HepG2 (cell line): Measurements from ENCODE around the gene DNAJC1. TPM values are rescaled to one million over a fixed set of nuclear protein-coding genes. Genes with fewer than 3 reads are reported as not detected.

ENCODE experiments used
- ARHGAP35 ChIP-seq: sonication (generic); formaldehyde crosslinking; IDR thresholded peaks from 2 replicates; pipeline ENCODE4 v1.9.0; 2022; ENCODE audit warnings: mild to moderate bottlenecking, inconsistent platforms, moderate library complexity, missing genetic modification reagents, borderline replicate concordance
- CREM ChIP-seq, 2 experiments: sonication (generic) in 1 of 2; formaldehyde crosslinking in 1 of 2; IDR thresholded peaks; 2 replicates each; pipeline versions ENCODE4 v1.4.0 to v1.6.1; 2016 to 2020; ENCODE audit warnings: antibody characterized with exemption in 1 of 2, mild to moderate bottlenecking in 1 of 2, missing genetic modification reagents in 1 of 2
- E2F1 ChIP-seq: sonication (generic); formaldehyde crosslinking; IDR thresholded peaks from 2 replicates; pipeline ENCODE4 v1.5.0; 2020; ENCODE audit warnings: missing genetic modification reagents
- GATAD2A ChIP-seq: IDR thresholded peaks from 2 replicates; pipeline ENCODE4 v1.6.1; 2016
- MEIS2 ChIP-seq: sonication (generic); formaldehyde crosslinking; IDR thresholded peaks from 2 replicates; pipeline ENCODE4 v1.9.0; 2021; ENCODE audit warnings: mild to moderate bottlenecking, missing genetic modification reagents
- NFKB2 ChIP-seq: sonication (generic); formaldehyde crosslinking; IDR thresholded peaks from 2 replicates; pipeline ENCODE4 v1.4.0; 2020; ENCODE audit warnings: missing genetic modification reagents, borderline replicate concordance
- REPIN1 ChIP-seq: sonication (generic); formaldehyde crosslinking; IDR thresholded peaks from 2 replicates; pipeline ENCODE4 v1.8.0; 2022; ENCODE audit warnings: missing genetic modification reagents, low read depth, mild to moderate bottlenecking, borderline replicate concordance
- RXRB ChIP-seq: IDR thresholded peaks from 2 replicates; pipeline ENCODE4 v1.6.1; 2016; ENCODE audit warnings: borderline replicate concordance, missing genetic modification reagents, missing compliant biosample characterization
- SALL1 ChIP-seq: sonication (generic); formaldehyde crosslinking; IDR thresholded peaks from 2 replicates; pipeline ENCODE4 v1.8.0; 2022; ENCODE audit warnings: mild to moderate bottlenecking, missing genetic modification reagents
- TAF1 ChIP-seq: sonication (generic); formaldehyde crosslinking; IDR thresholded peaks from 2 replicates; pipeline ENCODE4 v1.4.0; 2020; ENCODE audit warnings: missing genetic modification reagents
- TEAD2 ChIP-seq: sonication (generic); formaldehyde crosslinking; IDR thresholded peaks from 2 replicates; pipeline ENCODE4 v1.9.0; 2021; ENCODE audit warnings: missing genetic modification reagents
- ZBTB44 ChIP-seq: sonication (generic); formaldehyde crosslinking; IDR thresholded peaks from 2 replicates; pipeline ENCODE4 v1.4.0; 2020; ENCODE audit warnings: missing genetic modification reagents
- ZEB1 ChIP-seq: IDR thresholded peaks from 2 replicates; pipeline ENCODE4 v1.6.1; 2012; ENCODE audit warnings: mild to moderate bottlenecking, low read depth, inconsistent platforms; ENCODE audit not compliant: insufficient replicate concordance
- ZGPAT ChIP-seq: IDR thresholded peaks from 2 replicates; pipeline ENCODE4 v1.6.1; 2016; ENCODE audit warnings: mild to moderate bottlenecking
- ZIK1 ChIP-seq: sonication (generic); formaldehyde crosslinking; IDR thresholded peaks from 2 replicates; pipeline ENCODE4 v1.5.0; 2020; ENCODE audit warnings: mild to moderate bottlenecking, low read depth, missing genetic modification reagents, borderline replicate concordance
- ZNF136 ChIP-seq: sonication (generic); formaldehyde crosslinking; IDR thresholded peaks from 2 replicates; pipeline ENCODE4 v1.8.1; 2022; ENCODE audit warnings: low read depth, mild to moderate bottlenecking, moderate library complexity, missing genetic modification reagents
- ZNF24 ChIP-seq: fragments of 450-650 bp; IDR thresholded peaks from 2 replicates; pipeline ENCODE4 v1.6.1; 2017; ENCODE audit warnings: antibody characterized with exemption, mild to moderate bottlenecking
- ZNF253 ChIP-seq: sonication (generic); formaldehyde crosslinking; IDR thresholded peaks from 2 replicates; pipeline ENCODE4 v1.8.0; 2022; ENCODE audit warnings: mild to moderate bottlenecking, missing genetic modification reagents, borderline replicate concordance
- ZNF33B ChIP-seq: sonication (generic); formaldehyde crosslinking; IDR thresholded peaks from 2 replicates; pipeline ENCODE4 v1.5.1; 2020; ENCODE audit warnings: mild to moderate bottlenecking, missing genetic modification reagents
- ZNF614 ChIP-seq: IDR thresholded peaks from 2 replicates; pipeline ENCODE4 v1.6.1; 2018; ENCODE audit warnings: missing biosample characterization, missing genetic modification reagents, inconsistent platforms, borderline replicate concordance
- ZUFSP ChIP-seq: sonication (generic); formaldehyde crosslinking; IDR thresholded peaks from 2 replicates; pipeline ENCODE4 v1.9.0; 2021; ENCODE audit warnings: missing genetic modification reagents, mild to moderate bottlenecking, borderline replicate concordance
- polyA plus RNA-seq, 8 experiments: library from polyadenylated mRNA; depleted of rRNA in 3 of 8; stranded (reverse) in 7 of 8; unstranded in 1 of 8; fragments of >200 nt; fragmentation: Illumina TruSeq in 4 of 8; extraction: Trizol in 4 of 8; gene quantifications; 2 replicates each; pipeline versions ENCODE4 v1.2.1 to v1.2.3, GENCODE V29; 2011 to 2016; ENCODE audit warnings: low read depth in 4 of 8, missing spikeins in 1 of 8, mixed read lengths in 1 of 8; ENCODE audit not compliant: insufficient read depth in 1 of 8
- total RNA-seq, 5 experiments: library from RNA; depleted of rRNA; stranded (reverse); fragments of >200 nt; fragmentation: Illumina TruSeq; extraction: Trizol; gene quantifications; 2 replicates each; pipeline ENCODE4 v1.2.3, GENCODE V29; 2016; ENCODE audit warnings: low read depth in 1 of 5
- TF ChIP-seq, protein P1 (sequence below): sonication (generic); formaldehyde crosslinking; IDR thresholded peaks from 2 replicates; pipeline ENCODE4 v1.8.1; 2023; ENCODE audit warnings: mild to moderate bottlenecking, missing genetic modification reagents

The DNAJC1 gene
- total and polyA plus RNA-seq, 2 of the 13 experiments (the other 11 are each of a cell fraction or from before 2014, with no cell fraction given): 9.9 to 16.6 TPM

DNA sequence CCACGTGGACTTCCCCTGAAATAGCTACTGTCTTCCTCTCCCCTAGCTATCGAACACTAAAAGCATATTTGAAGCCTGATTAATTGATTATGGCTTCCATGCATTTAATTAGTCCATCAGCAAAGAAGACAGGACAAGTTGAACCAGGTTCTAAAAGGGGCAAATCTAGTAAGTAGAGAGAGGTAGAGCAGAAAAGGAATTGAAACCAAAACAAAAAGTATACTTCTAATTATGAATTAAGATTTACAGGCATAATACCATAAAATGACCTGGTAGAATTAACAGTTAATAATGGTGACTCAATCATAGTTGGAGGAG lies 393 bp upstream of the DNAJC1 start (continued):
- no peak for TF ChIP-seq ZNF253 (CRISPR knock-in tag)
- TF ChIP-seq NFKB2 (CRISPR knock-in tag): no peak
- TF ChIP-seq TEAD2 (CRISPR knock-in tag): no peak
- TF ChIP-seq ZNF33B (CRISPR knock-in tag): no peak
- no peak for TF ChIP-seq ZEB1
- no peak for TF ChIP-seq ZIK1 (CRISPR knock-in tag)
- 0 out of 2 replicates have a peak, but pooled peaks have one; percentile 11 for TF ChIP-seq REPIN1 (CRISPR knock-in tag)
- TF ChIP-seq ZNF136 (CRISPR knock-in tag): no peak
- 0 out of 2 replicates have a peak, but pooled peaks have one; percentile 4 for TF ChIP-seq GATAD2A (CRISPR knock-in tag)
- TF ChIP-seq TAF1 (CRISPR knock-in tag): no peak
- no peak for TF ChIP-seq RXRB
- no peak for TF ChIP-seq ZNF614 (CRISPR knock-in tag)
- TF ChIP-seq ZNF24: no peak
- TF ChIP-seq MEIS2 (CRISPR knock-in tag): no peak
- TF ChIP-seq, protein P1, sequence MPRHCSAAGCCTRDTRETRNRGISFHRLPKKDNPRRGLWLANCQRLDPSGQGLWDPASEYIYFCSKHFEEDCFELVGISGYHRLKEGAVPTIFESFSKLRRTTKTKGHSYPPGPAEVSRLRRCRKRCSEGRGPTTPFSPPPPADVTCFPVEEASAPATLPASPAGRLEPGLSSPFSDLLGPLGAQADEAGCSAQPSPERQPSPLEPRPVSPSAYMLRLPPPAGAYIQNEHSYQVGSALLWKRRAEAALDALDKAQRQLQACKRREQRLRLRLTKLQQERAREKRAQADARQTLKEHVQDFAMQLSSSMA: 0 out of 2 replicates have a peak, but pooled peaks have one; percentile 1
- no peak for TF ChIP-seq SALL1 (CRISPR knock-in tag)
- no peak for TF ChIP-seq ZUFSP (CRISPR knock-in tag)
- peak; percentile 2; the same call in 1 of the 2 replicates for TF ChIP-seq ZGPAT (CRISPR knock-in tag)
- no peak for TF ChIP-seq ZBTB44 (CRISPR knock-in tag)
- TF ChIP-seq CREM (IDR thresholded peaks at IDR 0.05): 0 out of 2 replicates have a peak, but pooled peaks have one; percentile 29
- no peak for TF ChIP-seq CREM (CRISPR knock-in tag; IDR thresholded peaks at IDR 0.05)
- TF ChIP-seq E2F1 (CRISPR knock-in tag): 0 out of 2 replicates have a peak, but pooled peaks have one; percentile 9
- TF ChIP-seq ARHGAP35 (CRISPR knock-in tag): 0 out of 2 replicates have a peak, but pooled peaks have one; percentile 10
